Trophoblast cell (in vitro differentiated cells and primary cell): ENCODE data around the gene GOLGA8O.
"Not testable (repeated sequence)": the region's sequence is repeated elsewhere in the genome, so short reads cannot be mapped to it uniquely, and the experiment has no call there.

Experiments
- DNase-seq, 2 donors: peaks; one replicate each; pipeline ENCODE4 v3.0.0-alpha.2; 2016
- H2AFZ ChIP-seq: 2 replicates; pipeline ENCODE4 v1.6.1; 2013; ENCODE audit warnings: low read length, moderate library complexity, mild to moderate bottlenecking; ENCODE audit not compliant: insufficient read depth, poor library complexity
- H2AK5ac ChIP-seq: 2 replicates; pipeline ENCODE4 v1.6.1; 2013; ENCODE audit warnings: mild to moderate bottlenecking, low read length
- H2BK120ac ChIP-seq: 2 replicates; pipeline ENCODE4 v1.6.1; 2013; ENCODE audit warnings: low read length, mild to moderate bottlenecking, moderate library complexity; ENCODE audit not compliant: insufficient read depth, poor library complexity
- H2BK12ac ChIP-seq: 2 replicates; pipeline ENCODE4 v1.6.1; 2013; ENCODE audit warnings: mild to moderate bottlenecking, low read length, moderate library complexity
- H2BK5ac ChIP-seq: 2 replicates; pipeline ENCODE4 v1.6.1; 2013; ENCODE audit warnings: low read length, low read depth, moderate library complexity, mild to moderate bottlenecking; ENCODE audit not compliant: poor library complexity
- H3K14ac ChIP-seq: 2 replicates; pipeline ENCODE4 v1.6.1; 2013; ENCODE audit warnings: mild to moderate bottlenecking, low read length
- H3K18ac ChIP-seq: 2 replicates; pipeline ENCODE4 v1.6.1; 2013; ENCODE audit warnings: mild to moderate bottlenecking, low read length
- H3K23ac ChIP-seq: 2 replicates; pipeline ENCODE4 v1.6.1; 2013; ENCODE audit warnings: low read length
- H3K27ac ChIP-seq: 2 replicates; pipeline ENCODE4 v1.5.1; 2013; ENCODE audit warnings: low read depth, mild to moderate bottlenecking, inconsistent platforms, low read length, moderate library complexity
- H3K27me3 ChIP-seq: 2 replicates; pipeline ENCODE4 v1.6.1; 2013; ENCODE audit warnings: inconsistent platforms, mild to moderate bottlenecking, low read length, moderate library complexity; ENCODE audit not compliant: insufficient read depth
- H3K36me3 ChIP-seq, 2 experiments: 1 replicate in 1 of 2; 2 replicates in 1 of 2; pipeline ENCODE4 v1.6.1; 2013; ENCODE audit warnings: low read length in 2 of 2, mild to moderate bottlenecking in 2 of 2, moderate library complexity in 1 of 2; ENCODE audit not compliant: insufficient read depth in 2 of 2, control insufficient read depth in 1 of 2
- H3K4ac ChIP-seq: 2 replicates; pipeline ENCODE4 v1.6.1; 2013; ENCODE audit warnings: low read depth, mild to moderate bottlenecking, low read length, moderate library complexity
- H3K4me1 ChIP-seq, 2 experiments: 1 replicate in 1 of 2; 2 replicates in 1 of 2; pipeline ENCODE4 v1.6.1; 2013; ENCODE audit warnings: low read length in 2 of 2, mild to moderate bottlenecking in 2 of 2, moderate library complexity in 1 of 2; ENCODE audit not compliant: insufficient read depth in 2 of 2, control insufficient read depth in 1 of 2
- H3K4me2 ChIP-seq: 2 replicates; pipeline ENCODE4 v1.6.1; 2013; ENCODE audit warnings: inconsistent platforms, mild to moderate bottlenecking, low read length, moderate library complexity
- H3K4me3 ChIP-seq: 2 replicates; pipeline ENCODE4 v1.5.1; 2013; ENCODE audit warnings: mild to moderate bottlenecking, low read depth, low read length, inconsistent platforms
- H3K79me1 ChIP-seq: one replicate; pipeline ENCODE4 v1.6.1; 2013; ENCODE audit warnings: low read length
- H3K79me2 ChIP-seq: 2 replicates; pipeline ENCODE4 v1.6.1; 2013; ENCODE audit warnings: low read length, mild to moderate bottlenecking; ENCODE audit not compliant: control insufficient read depth, insufficient read depth, poor library complexity
- H3K9ac ChIP-seq: 2 replicates; pipeline ENCODE4 v1.6.1; 2013; ENCODE audit warnings: mild to moderate bottlenecking, low read length
- H3K9me3 ChIP-seq: 2 replicates; pipeline ENCODE4 v1.6.1; 2013; ENCODE audit warnings: low read depth, mild to moderate bottlenecking, control low read depth, inconsistent platforms, low read length; ENCODE audit not compliant: insufficient read depth
- H4K12ac ChIP-seq: 2 replicates; pipeline ENCODE4 v1.6.1; 2013; ENCODE audit warnings: low read depth, mild to moderate bottlenecking, low read length, moderate library complexity
- H4K8ac ChIP-seq: 2 replicates; pipeline ENCODE4 v1.6.1; 2013; ENCODE audit warnings: low read depth, mild to moderate bottlenecking, low read length, moderate library complexity
- H4K91ac ChIP-seq: one replicate; pipeline ENCODE4 v1.6.1; 2013; ENCODE audit warnings: low read depth, mild to moderate bottlenecking, low read length, moderate library complexity
- WGBS: extraction: QIAGEN DNeasy Blood & Tissue Kit; methylation state at CpG from one replicate; pipeline ENCODE4 v1.1.7; 2013; ENCODE audit warnings: missing lambda C conversion rate; ENCODE audit not compliant: insufficient read length, insufficient coverage; ENCODE audit errors: extremely low coverage; 5-methylcytosine and 5-hydroxymethylcytosine counted together

The GOLGA8O gene

DNA sequence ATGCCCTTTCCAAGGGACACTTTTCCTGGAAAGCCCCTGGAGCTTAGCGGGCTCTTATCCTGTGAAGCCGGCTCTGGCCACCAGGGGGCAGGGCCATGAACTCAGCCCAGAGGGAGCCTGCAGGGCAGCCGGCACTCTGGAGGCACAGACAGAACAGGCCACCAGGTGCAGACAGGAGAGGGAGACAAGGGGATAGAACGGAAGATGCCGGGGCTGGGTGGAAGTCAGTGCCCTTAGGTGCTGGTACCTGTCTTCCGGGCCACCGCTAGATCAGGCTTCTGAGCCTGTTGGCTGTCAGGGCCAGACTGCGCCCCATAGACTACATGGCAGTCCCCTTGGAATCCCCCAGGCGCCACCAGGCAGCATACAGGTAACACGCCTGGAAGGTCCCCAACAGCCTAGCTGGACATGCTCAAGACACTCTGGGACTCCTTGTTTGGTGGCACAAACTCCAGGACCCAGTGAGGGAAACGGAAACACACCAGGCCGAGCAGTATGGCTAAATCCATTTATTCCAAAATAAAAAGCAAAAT, 14.9 kb downstream of the GOLGA8O start:
- not testable (repeated sequence) for H3K79me1 ChIP-seq, H3K23ac ChIP-seq, H3K9me3 ChIP-seq, H3K79me2 ChIP-seq, H3K4me2 ChIP-seq, H2AFZ ChIP-seq, H3K27me3 ChIP-seq, H3K27ac ChIP-seq, H3K14ac ChIP-seq, H3K9ac ChIP-seq, H3K36me3 ChIP-seq, H4K12ac ChIP-seq, H2BK120ac ChIP-seq, H4K8ac ChIP-seq, DNase-seq, H3K18ac ChIP-seq, H3K4me3 ChIP-seq, H2BK5ac ChIP-seq, H2AK5ac ChIP-seq, H3K4me1 ChIP-seq, H4K91ac ChIP-seq, H3K4ac ChIP-seq, H2BK12ac ChIP-seq
- no CpG with 5 or more reads among the region's 12 CpGs for WGBS

DNA sequence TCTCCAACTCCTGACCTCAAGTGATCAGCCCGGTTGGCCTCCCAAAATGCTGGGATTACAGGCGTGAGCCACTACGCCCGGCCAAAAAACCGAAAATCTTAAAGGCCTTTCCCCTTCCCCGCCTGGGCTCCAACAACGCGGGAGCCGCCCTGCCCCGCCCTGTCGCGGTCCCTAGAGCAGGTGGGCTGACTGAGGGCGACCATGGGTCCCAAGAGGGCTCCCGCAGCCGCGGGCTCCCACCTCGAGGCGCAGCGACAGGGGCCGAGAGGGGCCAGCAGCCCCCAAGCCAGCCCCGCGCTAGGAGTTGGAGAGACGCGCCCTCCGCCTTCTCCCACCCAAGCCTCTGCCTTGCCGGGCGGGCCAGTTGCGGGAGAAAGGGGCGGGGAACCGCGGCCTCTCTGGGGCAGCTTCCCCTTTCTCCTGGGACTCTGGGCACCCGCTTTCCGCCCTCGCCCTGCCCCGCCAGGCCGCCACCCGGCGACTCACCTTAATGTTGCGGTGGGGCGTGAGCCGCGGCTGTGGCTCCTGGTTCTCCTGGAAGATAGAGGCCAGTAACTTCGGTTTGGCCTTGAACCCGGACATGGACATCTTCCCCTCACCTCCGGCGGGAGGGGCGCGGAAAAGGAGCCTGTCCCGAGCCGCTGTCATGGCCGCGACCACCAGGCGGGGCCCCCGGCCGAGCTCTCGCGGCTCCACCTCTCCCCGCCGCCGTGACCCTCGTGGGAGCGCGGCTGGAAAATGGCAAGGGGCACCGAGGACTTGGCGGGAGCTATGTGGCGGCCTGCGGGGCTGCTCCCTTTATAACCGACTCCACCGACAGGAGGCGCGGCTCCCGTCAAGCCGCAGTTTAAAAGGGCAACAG, 21.1 kb downstream of the GOLGA8O start:
- H3K27me3 ChIP-seq, H3K14ac ChIP-seq, H2BK5ac ChIP-seq, H3K9me3 ChIP-seq, H3K9ac ChIP-seq, H3K79me1 ChIP-seq, H4K91ac ChIP-seq, H4K12ac ChIP-seq, H3K18ac ChIP-seq, H2BK12ac ChIP-seq, H3K4ac ChIP-seq, H2AFZ ChIP-seq, H3K4me2 ChIP-seq, H3K27ac ChIP-seq, H4K8ac ChIP-seq, H3K23ac ChIP-seq, H3K4me3 ChIP-seq, H3K4me1 ChIP-seq, H2BK120ac ChIP-seq, H3K36me3 ChIP-seq, H2AK5ac ChIP-seq, DNase-seq, H3K79me2 ChIP-seq: not testable (repeated sequence)
- no CpG with 5 or more reads among the region's 73 CpGs for WGBS

DNA sequence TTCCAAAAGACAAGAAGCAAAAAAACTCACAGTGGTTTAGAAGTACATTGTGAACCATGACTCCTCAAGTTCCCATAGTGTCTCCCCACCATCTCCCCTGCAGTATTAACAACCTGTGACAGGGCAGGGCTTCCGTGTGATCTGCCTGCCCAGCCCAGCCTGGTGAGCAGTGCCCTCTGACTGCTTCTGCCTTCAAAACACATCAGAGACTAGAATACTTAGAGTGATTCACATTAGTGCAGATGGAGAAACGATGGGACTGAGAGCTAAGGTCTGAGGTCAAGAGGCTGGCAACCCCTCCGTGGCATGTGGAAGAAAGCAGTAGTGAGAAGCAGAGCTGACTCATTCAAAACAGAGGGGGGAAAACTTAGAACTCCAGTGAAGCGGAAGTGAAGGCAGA, 27.8 kb downstream of the GOLGA8O start:
- not testable (repeated sequence) for H3K4me3 ChIP-seq, H4K8ac ChIP-seq, H4K91ac ChIP-seq, H4K12ac ChIP-seq, H3K4me2 ChIP-seq, H3K14ac ChIP-seq, H3K79me2 ChIP-seq, H2BK5ac ChIP-seq, H3K27ac ChIP-seq, H3K27me3 ChIP-seq, H2AFZ ChIP-seq, H3K18ac ChIP-seq, DNase-seq, H2BK12ac ChIP-seq, H3K79me1 ChIP-seq, H2BK120ac ChIP-seq, H3K9me3 ChIP-seq, H3K9ac ChIP-seq, H3K36me3 ChIP-seq, H3K23ac ChIP-seq, H2AK5ac ChIP-seq, H3K4me1 ChIP-seq, H3K4ac ChIP-seq
- no CpG with 5 or more reads among the region's 4 CpGs for WGBS

DNA sequence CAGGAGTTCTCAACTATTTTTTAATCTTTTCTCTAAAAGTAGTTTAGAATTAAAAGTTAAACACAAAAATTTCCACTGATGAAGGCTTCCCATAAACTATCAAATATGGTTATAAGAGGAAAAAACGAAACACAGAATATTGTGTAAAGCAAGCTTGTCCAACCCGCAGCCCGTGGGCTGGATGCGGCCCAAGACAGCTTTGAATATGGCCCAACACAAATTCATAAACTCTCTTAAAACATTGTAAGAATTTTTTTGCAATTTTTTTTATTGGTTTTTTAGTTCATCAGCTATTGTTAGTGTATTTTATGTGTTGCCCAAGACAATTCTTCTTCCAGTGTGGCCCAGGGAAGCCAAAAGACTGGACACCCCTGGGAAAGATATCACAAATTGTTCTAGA, 28.9 kb downstream of the GOLGA8O start:
- not testable (repeated sequence) for H3K4ac ChIP-seq, H3K79me1 ChIP-seq, H3K4me1 ChIP-seq, H3K23ac ChIP-seq, H3K9me3 ChIP-seq, H2BK5ac ChIP-seq, H2AK5ac ChIP-seq, H3K4me2 ChIP-seq, H2AFZ ChIP-seq, H4K12ac ChIP-seq, H3K27ac ChIP-seq, H3K36me3 ChIP-seq, H2BK12ac ChIP-seq, H3K27me3 ChIP-seq, DNase-seq, H3K18ac ChIP-seq, H4K8ac ChIP-seq, H4K91ac ChIP-seq, H2BK120ac ChIP-seq, H3K4me3 ChIP-seq, H3K79me2 ChIP-seq, H3K14ac ChIP-seq, H3K9ac ChIP-seq
- no CpG with 5 or more reads among the region's 4 CpGs for WGBS
